ENCODE results near the gene XDH.
A peak's percentile ranks its signal among the peaks of the same experiment; 100 is the strongest.

XDH gene

GRCh38 chr2:31414601-31415241, at the start of gene XDH:
TSS of gene XDH (minus strand) at chr2:31414742. CDS start at chr2:31414666, 76 bp downstream.
- DNase-seq (ENCODE audit: low spot score) = no peak

- no peak for DNase-seq (ENCODE audit: low spot score)
Measured at GRCh38 chr2:31457651-31458050, 43.1 kb upstream of the XDH start.

GRCh38 chr2:31446848-31447247, 32.3 kb upstream of the XDH start:
- DNase-seq (ENCODE audit: low spot score) = peak; percentile 80

- DNase-seq (ENCODE audit: low spot score) = no peak
Measured at GRCh38 chr2:31442376-31442775, 27.8 kb upstream of the XDH start.

GRCh38 chr2:31440764-31441163, 26.2 kb upstream of the XDH start:
- DNase-seq (ENCODE audit: low spot score) = peak; percentile 63

- peak; percentile 40 for DNase-seq (ENCODE audit: low spot score)
Measured at GRCh38 chr2:31434911-31435310, 20.4 kb upstream of the XDH start.

GRCh38 chr2:31433541-31433940, 19.0 kb upstream of the XDH start:
- no peak for DNase-seq (ENCODE audit: low spot score)

GRCh38 chr2:31430439-31431165, 16.1 kb upstream of the XDH start:
- DNase-seq (ENCODE audit: low spot score) = no peak

- no peak for DNase-seq (ENCODE audit: low spot score)
Measured at GRCh38 chr2:31429759-31430438, 15.4 kb upstream of the XDH start.

GRCh38 chr2:31429040-31429439, 14.5 kb upstream of the XDH start:
- no peak for DNase-seq (ENCODE audit: low spot score)

GRCh38 chr2:31428001-31428418, 13.5 kb upstream of the XDH start:
- DNase-seq (ENCODE audit: low spot score) = no peak

- DNase-seq (ENCODE audit: low spot score) = no peak
Measured at GRCh38 chr2:31426096-31426495, 11.6 kb upstream of the XDH start.

- no peak for DNase-seq (ENCODE audit: low spot score)
Measured at GRCh38 chr2:31421634-31422033, 7.1 kb upstream of the XDH start.

- DNase-seq (ENCODE audit: low spot score) = no peak
Measured at GRCh38 chr2:31420936-31421335, 6.4 kb upstream of the XDH start.

GRCh38 chr2:31419386-31419785, 4.8 kb upstream of the XDH start:
- no peak for DNase-seq (ENCODE audit: low spot score)

- DNase-seq (ENCODE audit: low spot score) = peak; percentile 46
Measured at GRCh38 chr2:31415421-31415820, 879 bp upstream of the XDH start.

- no peak for DNase-seq (ENCODE audit: low spot score)
Measured at GRCh38 chr2:31413862-31414550, 536 bp downstream of the XDH start.

- DNase-seq (ENCODE audit: low spot score) = peak; percentile 45
Measured at GRCh38 chr2:31413025-31413424, 1.5 kb downstream of the XDH start.

GRCh38 chr2:31411771-31412170, 2.8 kb downstream of the XDH start:
- no peak for DNase-seq (ENCODE audit: low spot score)

GRCh38 chr2:31406593-31407385, 7.8 kb downstream of the XDH start:
- DNase-seq (ENCODE audit: low spot score) = no peak

- DNase-seq (ENCODE audit: low spot score) = no peak
Measured at GRCh38 chr2:31404827-31405226, 9.7 kb downstream of the XDH start.

- no peak for DNase-seq (ENCODE audit: low spot score)
Measured at GRCh38 chr2:31404302-31404701, 10.2 kb downstream of the XDH start.
